ENCODE results near the gene TLE4. TPM values are rescaled to one million over a fixed set of nuclear protein-coding genes. Genes with fewer than 3 reads are reported as not detected.

TLE4 gene
- total RNA-seq, 2 experiments from 2014 or later, result 62.4 to 68.8 TPM

GRCh38 chr9:79671558-79671957 lies 99.8 kb downstream of the TLE4 start:
- no peak overlapping the region for H3K4me3 Mint-ChIP-seq
- DNase-seq (no peak), ATAC-seq (ENCODE audit: low read depth) (no peak)
- H3K36me3 Mint-ChIP-seq, result peaks cover 48% of the 10 kb centered on the region
- no peaks in the 10 kb centered on the region for H3K9me3 Mint-ChIP-seq
- H3K27ac Mint-ChIP-seq, result peak overlapping the region; percentile 21
- POLR2A ChIA-PET, result no interaction called here
- no peaks in the 10 kb centered on the region for H3K27me3 Mint-ChIP-seq
- H3K4me1 Mint-ChIP-seq, result peaks cover 15% of the 10 kb centered on the region

- no peaks in the 10 kb centered on the region for H3K9me3 Mint-ChIP-seq
- no peak overlapping the region for H3K4me3 Mint-ChIP-seq
- no peaks in the 10 kb centered on the region for H3K27me3 Mint-ChIP-seq
- peaks cover 48% of the 10 kb centered on the region for H3K36me3 Mint-ChIP-seq
- H3K27ac Mint-ChIP-seq, result no peak overlapping the region
- ATAC-seq (ENCODE audit: low read depth) (no peak), DNase-seq (no peak)
- peaks cover 15% of the 10 kb centered on the region for H3K4me1 Mint-ChIP-seq
- POLR2A ChIA-PET, result no interaction called here
Observed at GRCh38 chr9:79672236-79672635, 100.5 kb downstream of the TLE4 start.

GRCh38 chr9:79672891-79673290 lies 101.1 kb downstream of the TLE4 start:
- Mint-ChIP-seq H3K4me3 (no peak overlapping the region), H3K9me3 (no peaks in the 10 kb centered on the region), H3K27me3 (no peaks in the 10 kb centered on the region), H3K27ac (no peak overlapping the region), H3K4me1 (peaks cover 15% of the 10 kb centered on the region), H3K36me3 (peaks cover 44% of the 10 kb centered on the region)
- no peak for ATAC-seq (ENCODE audit: low read depth)
- no peak for DNase-seq
- POLR2A ChIA-PET, result no interaction called here

GRCh38 chr9:79673614-79674013 lies 101.8 kb downstream of the TLE4 start:
- H3K4me1 Mint-ChIP-seq, result peaks cover 15% of the 10 kb centered on the region
- H3K4me3 Mint-ChIP-seq, result no peak overlapping the region
- H3K9me3 Mint-ChIP-seq, result no peaks in the 10 kb centered on the region
- H3K27me3 Mint-ChIP-seq, result no peaks in the 10 kb centered on the region
- DNase-seq (no peak), ATAC-seq (ENCODE audit: low read depth) (no peak)
- POLR2A ChIA-PET, result no interaction called here
- H3K27ac Mint-ChIP-seq, result no peak overlapping the region
- peaks cover 43% of the 10 kb centered on the region for H3K36me3 Mint-ChIP-seq

GRCh38 chr9:79674052-79674777 lies 102.5 kb downstream of the TLE4 start:
- DNase-seq (no peak), ATAC-seq (ENCODE audit: low read depth) (no peak)
- Mint-ChIP-seq H3K27me3 (no peaks in the 10 kb centered on the region), H3K36me3 (peaks cover 43% of the 10 kb centered on the region), H3K4me3 (no peak overlapping the region), H3K9me3 (no peaks in the 10 kb centered on the region), H3K27ac (no peak overlapping the region), H3K4me1 (peaks cover 15% of the 10 kb centered on the region)
- POLR2A ChIA-PET, result no interaction called here

- DNase-seq (no peak), ATAC-seq (ENCODE audit: low read depth) (no peak)
- H3K4me3 Mint-ChIP-seq, result no peak overlapping the region
- no peak overlapping the region for H3K27ac Mint-ChIP-seq
- peaks cover 2% of the 10 kb centered on the region for H3K9me3 Mint-ChIP-seq
- peaks cover 14% of the 10 kb centered on the region for H3K4me1 Mint-ChIP-seq
- H3K27me3 Mint-ChIP-seq, result no peaks in the 10 kb centered on the region
- H3K36me3 Mint-ChIP-seq, result peaks cover 23% of the 10 kb centered on the region
- POLR2A ChIA-PET, result no interaction called here
Observed at GRCh38 chr9:79681576-79681975, 109.8 kb downstream of the TLE4 start.

GRCh38 chr9:79682076-79682736 lies 110.4 kb downstream of the TLE4 start:
- peaks cover 25% of the 10 kb centered on the region for H3K36me3 Mint-ChIP-seq
- H3K27ac Mint-ChIP-seq, result no peak overlapping the region
- no peaks in the 10 kb centered on the region for H3K27me3 Mint-ChIP-seq
- peaks cover 3% of the 10 kb centered on the region for H3K9me3 Mint-ChIP-seq
- ATAC-seq (ENCODE audit: low read depth) (no peak), DNase-seq (no peak)
- POLR2A ChIA-PET, result no interaction called here
- H3K4me1 Mint-ChIP-seq, result peaks cover 21% of the 10 kb centered on the region
- H3K4me3 Mint-ChIP-seq, result no peak overlapping the region

GRCh38 chr9:79684059-79684458 lies 112.3 kb downstream of the TLE4 start:
- H3K36me3 Mint-ChIP-seq, result peaks cover 24% of the 10 kb centered on the region
- POLR2A ChIA-PET, result no interaction called here
- ATAC-seq (ENCODE audit: low read depth), result no peak
- H3K4me3 Mint-ChIP-seq, result no peak overlapping the region
- no peak for DNase-seq
- no peaks in the 10 kb centered on the region for H3K27me3 Mint-ChIP-seq
- peaks cover 34% of the 10 kb centered on the region for H3K4me1 Mint-ChIP-seq
- H3K9me3 Mint-ChIP-seq, result peaks cover 3% of the 10 kb centered on the region
- no peak overlapping the region for H3K27ac Mint-ChIP-seq

GRCh38 chr9:79684711-79685575 lies 113.2 kb downstream of the TLE4 start:
- DNase-seq, result no peak
- Mint-ChIP-seq H3K36me3 (peaks cover 27% of the 10 kb centered on the region), H3K4me3 (no peak overlapping the region), H3K27me3 (no peaks in the 10 kb centered on the region), H3K9me3 (peaks cover 3% of the 10 kb centered on the region), H3K4me1 (peaks cover 37% of the 10 kb centered on the region), H3K27ac (no peak overlapping the region)
- ATAC-seq (ENCODE audit: low read depth), result no peak
- POLR2A ChIA-PET, result interaction anchor here (2.6 kb wide), 1 partner anchor 113 kb away, joined by 28 read pairs; the partner anchor contains the start of gene TLE4

GRCh38 chr9:79685577-79685976 lies 113.8 kb downstream of the TLE4 start:
- peaks cover 3% of the 10 kb centered on the region for H3K9me3 Mint-ChIP-seq
- ATAC-seq (ENCODE audit: low read depth) (no peak), DNase-seq (no peak)
- POLR2A ChIA-PET, result interaction anchor here (2.6 kb wide), 1 partner anchor 114 kb away, joined by 28 read pairs; the partner anchor contains the start of gene TLE4
- peaks cover 27% of the 10 kb centered on the region for H3K36me3 Mint-ChIP-seq
- peaks cover 40% of the 10 kb centered on the region for H3K4me1 Mint-ChIP-seq
- H3K4me3 Mint-ChIP-seq, result no peak overlapping the region
- H3K27me3 Mint-ChIP-seq, result no peaks in the 10 kb centered on the region
- H3K27ac Mint-ChIP-seq, result no peak overlapping the region

- Mint-ChIP-seq H3K27ac (peak overlapping the region; percentile 94), H3K4me1 (peaks cover 41% of the 10 kb centered on the region), H3K9me3 (peaks cover 3% of the 10 kb centered on the region), H3K36me3 (peaks cover 31% of the 10 kb centered on the region), H3K27me3 (no peaks in the 10 kb centered on the region), H3K4me3 (peak overlapping the region; percentile 59)
- DNase-seq (no peak), ATAC-seq (ENCODE audit: low read depth) (peak; percentile 36)
- POLR2A ChIA-PET, result interaction anchor here (0.8 to 2.6 kb wide), 3 partner anchors 9 to 115 kb away, joined by 3 to 28 read pairs (median 6); partner anchors contain the start of gene TLE4
Observed at GRCh38 chr9:79686381-79687130, 114.8 kb downstream of the TLE4 start.

- peak; percentile 97 for ATAC-seq (ENCODE audit: low read depth)
- peak overlapping the region; percentile 59 for H3K4me3 Mint-ChIP-seq
- no peaks in the 10 kb centered on the region for H3K27me3 Mint-ChIP-seq
- H3K4me1 Mint-ChIP-seq, result peaks cover 43% of the 10 kb centered on the region
- peak overlapping the region; percentile 94 for H3K27ac Mint-ChIP-seq
- H3K36me3 Mint-ChIP-seq, result peaks cover 34% of the 10 kb centered on the region
- DNase-seq, result peak; percentile 55
- POLR2A ChIA-PET, result interaction anchor here (0.8 to 2.6 kb wide), 3 partner anchors 9 to 116 kb away, joined by 3 to 28 read pairs (median 6); partner anchors contain the start of gene TLE4
- peaks cover 3% of the 10 kb centered on the region for H3K9me3 Mint-ChIP-seq
Observed at GRCh38 chr9:79687131-79687447, 115.3 kb downstream of the TLE4 start.

- H3K9me3 Mint-ChIP-seq, result peaks cover 1% of the 10 kb centered on the region
- no peak overlapping the region for H3K4me3 Mint-ChIP-seq
- H3K4me1 Mint-ChIP-seq, result peaks cover 40% of the 10 kb centered on the region
- H3K36me3 Mint-ChIP-seq, result peaks cover 35% of the 10 kb centered on the region
- no peak for ATAC-seq (ENCODE audit: low read depth)
- POLR2A ChIA-PET, result interaction anchor here (1.2 kb wide), 1 partner anchor 117 kb away, joined by 7 read pairs; the partner anchor contains the start of gene TLE4
- no peak overlapping the region for H3K27ac Mint-ChIP-seq
- no peak for DNase-seq
- H3K27me3 Mint-ChIP-seq, result no peaks in the 10 kb centered on the region
Observed at GRCh38 chr9:79688363-79688762, 116.6 kb downstream of the TLE4 start.

Data from activated naive CD8-positive, alpha-beta T cell treated with anti-CD3 and anti-CD28 coated beads, Interleukin-2, amount 10 ng/mL, durations not matched to agents 7 days and 5 days (primary cell).